ENCODE measurements around the gene SLC35G6. TPM values are rescaled to one million over a fixed set of nuclear protein-coding genes. Genes with fewer than 3 reads are reported as not detected.

The SLC35G6 gene
- total and polyA plus RNA-seq, 2 experiments from 2014 or later = 0.16 TPM; not detected in 1

GRCh38 chr17:7486181-7486580 is 4.9 kb downstream of the SLC35G6 start (continued):
- no peak for TF ChIP-seq CTCF (conservative IDR thresholded peaks at IDR 0.05; ENCODE audit: low read depth in 2 of 2)

GRCh38 chr17:7490144-7490543 is 8.9 kb downstream of the SLC35G6 start:
- H3K27me3 Mint-ChIP-seq (ENCODE audit: insufficient read depth, low read depth, poor library complexity) = peaks cover 15% of the 10 kb centered on the region
- Histone ChIP-seq H2AFZ (no peak overlapping the region), H3K27me3 (ENCODE audit: insufficient read depth) (no peaks in the 10 kb centered on the region), H3F3A (replicated peaks; ENCODE audit: low read depth) (peaks cover 23% of the 10 kb centered on the region; the same call in 1 of the 2 replicates), H3K4me3 (no peak overlapping the region), H3K27ac (ENCODE audit: low read depth) (no peak overlapping the region), H3K9me2 (ENCODE audit: insufficient read depth) (no peaks in the 10 kb centered on the region), H3K4me2 (no peak overlapping the region), H3K79me2 (replicated peaks; ENCODE audit: insufficient read depth) (peaks cover 100% of the 10 kb centered on the region), H3K36me3 (ENCODE audit: insufficient read depth) (no peaks in the 10 kb centered on the region), H3K4me1 (ENCODE audit: insufficient read depth) (peaks cover 13% of the 10 kb centered on the region), H4K20me1 (replicated peaks; ENCODE audit: insufficient read depth) (peaks cover 63% of the 10 kb centered on the region)
- H3K9me3 Mint-ChIP-seq = no peaks in the 10 kb centered on the region
- no peak overlapping the region for H3K27ac Mint-ChIP-seq
- H3K4me3 Mint-ChIP-seq = no peak overlapping the region
- peaks cover 52% of the 10 kb centered on the region for H3K36me3 Mint-ChIP-seq (ENCODE audit: low read depth)
- H3K4me1 Mint-ChIP-seq = peaks cover 29% of the 10 kb centered on the region
- ATAC-seq (no peak), DNase-seq (ENCODE audit: low spot score) (no peak)
- no peak for TF ChIP-seq EZH2 (IDR thresholded peaks at IDR 0.05; ENCODE audit: low read depth, unreplicated experiment)
- no peak for TF ChIP-seq JUNB (IDR thresholded peaks at IDR 0.05; ENCODE audit: unreplicated experiment)
- TF ChIP-seq STAT1 (IDR thresholded peaks at IDR 0.05; ENCODE audit: unreplicated experiment) = no peak
- TF ChIP-seq REST (IDR thresholded peaks at IDR 0.05; ENCODE audit: unreplicated experiment) = no peak
- TF ChIP-seq POLR2AphosphoS5 (IDR thresholded peaks at IDR 0.05; ENCODE audit: low read depth) = no peak
- TF ChIP-seq ZNF462 (CRISPR knock-in tag; IDR thresholded peaks at IDR 0.05) = no peak
- no peak for TF ChIP-seq ETS1 (IDR thresholded peaks at IDR 0.05)
- TF ChIP-seq CREB1 (CRISPR knock-in tag; IDR thresholded peaks at IDR 0.05; ENCODE audit: low read depth) = no peak
- no peak for TF ChIP-seq NANOG (IDR thresholded peaks at IDR 0.05; ENCODE audit: borderline replicate concordance)
- TF ChIP-seq EZH2phosphoT487 (IDR thresholded peaks at IDR 0.05; ENCODE audit: unreplicated experiment) = no peak
- TF ChIP-seq ZNF114 (CRISPR knock-in tag; IDR thresholded peaks at IDR 0.05) = no peak

All from GM23338 (cell line).